Measurements from ENCODE around the gene GRK3. TPM values are rescaled to one million over a fixed set of nuclear protein-coding genes. Genes with fewer than 3 reads are reported as not detected.
A peak's percentile ranks its signal among the peaks of the same experiment; 100 is the strongest.
"Not testable (repeated sequence)": the region's sequence is repeated elsewhere in the genome, so short reads cannot be mapped to it uniquely, and the experiment has no call there.

GRK3 gene
- total RNA-seq, 1 experiment from 2014 or later, result 17.0 TPM

DNA sequence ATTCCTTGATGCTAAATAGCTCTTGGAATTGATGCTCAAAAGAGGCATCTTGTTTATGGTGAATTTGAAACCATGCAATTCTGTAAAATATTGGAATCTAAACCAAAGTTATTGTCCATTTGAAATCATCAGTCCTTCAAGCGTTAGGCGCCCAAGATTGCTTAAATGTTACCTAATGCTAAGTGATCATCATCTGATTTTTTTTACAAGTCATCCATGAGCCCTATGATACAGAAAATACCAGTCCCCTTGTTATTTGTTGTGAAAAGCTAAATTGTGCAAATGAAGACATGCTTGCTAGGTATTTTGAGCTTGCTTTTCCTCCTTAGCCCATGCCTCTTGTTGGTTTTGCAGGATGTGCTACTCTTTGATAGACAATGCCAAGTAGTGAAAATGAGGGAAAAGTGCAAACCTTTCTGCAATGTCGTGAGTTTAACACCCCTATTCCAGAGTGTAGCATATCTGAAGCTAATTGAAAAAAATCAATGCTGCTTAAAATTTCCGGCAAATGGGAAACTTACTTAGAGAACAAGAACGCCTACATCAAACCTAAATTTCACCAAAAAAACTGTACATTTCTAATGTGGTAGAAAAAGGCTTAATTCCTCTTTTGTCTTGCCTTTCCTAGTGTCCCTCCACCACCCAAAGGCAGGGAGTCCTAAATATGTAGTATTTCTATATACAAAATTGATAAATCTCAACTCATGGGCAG, 1.9 kb downstream of the GRK3 start:
- in situ Hi-C loops (cut with HindIII; ENCODE audit: low pct_unique_long_range_greater_than_20kb, low sequenced_read_pairs), result no loop called here
- DNase-seq (ENCODE audit: low read depth, low spot score), result no peak

DNA sequence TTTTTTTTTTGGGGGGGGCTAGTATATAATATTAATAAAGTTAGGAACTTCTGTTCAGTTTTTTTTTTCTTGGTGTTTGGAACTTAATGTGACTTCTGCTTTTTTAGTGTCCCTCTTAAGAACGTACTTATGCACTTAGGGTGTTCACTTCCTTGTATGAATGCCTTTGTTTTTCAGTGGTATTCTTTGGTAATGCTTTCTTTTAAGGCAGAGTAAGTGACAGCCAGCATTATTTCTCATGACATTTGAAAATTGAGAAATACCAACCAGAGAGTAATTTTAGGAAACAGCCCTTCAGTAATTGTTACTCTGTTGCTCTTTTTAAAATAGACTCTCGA, 2.4 kb downstream of the GRK3 start:
- DNase-seq (ENCODE audit: low read depth, low spot score), result no peak
- in situ Hi-C loops (cut with HindIII; ENCODE audit: low pct_unique_long_range_greater_than_20kb, low sequenced_read_pairs), result no loop called here

DNA sequence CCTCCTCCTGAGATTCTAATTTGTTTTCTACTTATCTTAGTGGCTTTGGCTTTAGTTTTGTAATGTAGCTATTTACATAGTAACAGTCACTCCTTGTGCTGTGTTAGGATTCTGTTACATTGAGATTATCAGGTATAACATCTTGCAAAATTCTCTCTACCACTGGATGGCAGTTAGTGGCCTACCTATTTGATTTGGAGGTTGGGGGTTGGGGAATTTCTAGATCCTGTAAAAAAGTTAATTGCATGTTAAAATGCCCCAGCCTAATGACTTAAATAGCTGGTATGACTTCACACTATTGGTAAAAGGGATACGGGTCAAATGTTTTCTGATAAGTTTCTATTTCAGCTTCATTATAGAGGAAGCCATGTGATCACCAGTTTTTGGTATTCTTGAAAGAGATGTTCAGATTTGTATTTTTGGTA, 2.8 kb downstream of the GRK3 start:
- DNase-seq (ENCODE audit: low read depth, low spot score), result peak; percentile 20
- in situ Hi-C loops (cut with HindIII; ENCODE audit: low pct_unique_long_range_greater_than_20kb, low sequenced_read_pairs), result no loop called here

DNA sequence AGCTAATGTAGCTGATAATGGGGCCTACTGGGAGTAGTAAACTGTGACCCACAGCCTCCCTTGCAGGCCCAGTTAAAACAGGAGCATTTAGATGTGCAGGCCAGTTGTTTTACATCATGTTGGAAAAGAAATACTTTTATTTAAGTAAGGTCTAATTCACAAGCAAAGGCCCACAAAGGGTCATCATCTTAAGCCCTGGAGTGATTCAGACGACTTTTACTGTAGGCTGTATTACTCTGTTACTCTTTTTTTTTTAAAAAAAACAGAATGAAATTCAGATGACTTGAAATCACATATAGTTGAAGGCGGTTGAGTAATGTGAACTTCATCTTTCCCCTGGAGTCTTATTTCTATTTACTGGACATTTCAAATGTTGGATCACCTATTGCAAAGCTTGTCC, 3.6 kb downstream of the GRK3 start:
- in situ Hi-C loops (cut with HindIII; ENCODE audit: low pct_unique_long_range_greater_than_20kb, low sequenced_read_pairs); DNase-seq (ENCODE audit: low read depth, low spot score): not testable (repeated sequence)

DNA sequence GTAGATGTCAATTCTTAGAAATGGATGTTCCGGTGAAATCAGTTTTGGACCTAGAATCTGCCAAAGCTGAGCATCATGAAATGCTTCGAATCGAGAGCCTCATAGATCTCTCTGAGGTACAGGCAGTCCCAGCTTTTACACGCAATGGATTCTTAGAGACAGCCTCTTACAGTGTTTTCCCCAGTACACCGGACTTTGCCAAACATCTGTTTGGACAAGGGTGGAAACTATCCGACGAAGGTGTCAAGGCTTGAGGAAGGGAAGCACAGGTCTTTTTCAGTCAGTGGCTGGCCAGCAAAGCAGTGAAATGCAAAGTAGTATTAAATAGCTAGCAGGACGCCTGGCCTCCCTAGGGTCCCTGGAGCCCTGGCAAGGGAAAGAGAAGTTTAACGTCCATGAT, 4.9 kb downstream of the GRK3 start:
- no peak for DNase-seq (ENCODE audit: low read depth, low spot score)
- in situ Hi-C loops (cut with HindIII; ENCODE audit: low pct_unique_long_range_greater_than_20kb, low sequenced_read_pairs), result no loop called here

DNA sequence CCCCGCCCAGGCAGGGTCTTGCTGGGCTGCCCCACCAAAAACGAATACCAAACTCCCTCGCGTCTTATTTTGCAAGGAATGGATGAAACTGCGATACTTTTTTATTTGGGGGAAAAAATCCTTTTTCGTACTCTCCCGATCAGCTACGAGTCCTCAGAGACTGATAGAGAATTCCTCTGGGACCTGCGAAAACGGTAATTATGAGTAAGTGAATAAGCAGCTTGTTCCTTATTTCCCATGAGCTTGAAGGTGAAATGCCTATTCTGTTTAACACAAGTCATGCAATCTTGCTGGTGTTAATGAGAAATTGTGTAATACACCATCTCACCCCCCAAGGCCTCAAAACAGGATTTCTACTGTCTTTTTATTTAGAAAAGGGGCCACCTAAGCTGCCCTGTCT, 5.5 kb downstream of the GRK3 start:
- DNase-seq (ENCODE audit: low read depth, low spot score), result no peak
- in situ Hi-C loops (cut with HindIII; ENCODE audit: low pct_unique_long_range_greater_than_20kb, low sequenced_read_pairs), result no loop called here

DNA sequence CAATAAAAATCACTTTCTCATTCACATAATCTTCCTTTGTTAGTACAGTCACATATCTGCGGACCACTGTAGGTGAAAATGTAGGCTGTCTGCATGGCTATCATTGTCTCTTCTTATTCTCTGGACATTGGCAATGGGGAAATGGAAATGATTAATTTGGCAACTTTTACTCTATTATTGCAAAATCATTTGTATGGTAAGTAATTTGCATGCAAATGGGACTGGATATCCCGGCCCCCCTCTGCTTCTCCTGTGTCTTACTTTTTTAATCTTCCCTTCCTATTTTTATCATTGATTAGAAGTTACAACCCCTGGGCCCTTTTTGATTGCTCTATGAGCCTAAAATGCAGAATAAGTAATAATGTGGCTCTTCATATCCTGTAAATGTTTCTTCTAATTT, 6.0 kb downstream of the GRK3 start:
- in situ Hi-C loops (cut with HindIII; ENCODE audit: low pct_unique_long_range_greater_than_20kb, low sequenced_read_pairs), result no loop called here

DNA sequence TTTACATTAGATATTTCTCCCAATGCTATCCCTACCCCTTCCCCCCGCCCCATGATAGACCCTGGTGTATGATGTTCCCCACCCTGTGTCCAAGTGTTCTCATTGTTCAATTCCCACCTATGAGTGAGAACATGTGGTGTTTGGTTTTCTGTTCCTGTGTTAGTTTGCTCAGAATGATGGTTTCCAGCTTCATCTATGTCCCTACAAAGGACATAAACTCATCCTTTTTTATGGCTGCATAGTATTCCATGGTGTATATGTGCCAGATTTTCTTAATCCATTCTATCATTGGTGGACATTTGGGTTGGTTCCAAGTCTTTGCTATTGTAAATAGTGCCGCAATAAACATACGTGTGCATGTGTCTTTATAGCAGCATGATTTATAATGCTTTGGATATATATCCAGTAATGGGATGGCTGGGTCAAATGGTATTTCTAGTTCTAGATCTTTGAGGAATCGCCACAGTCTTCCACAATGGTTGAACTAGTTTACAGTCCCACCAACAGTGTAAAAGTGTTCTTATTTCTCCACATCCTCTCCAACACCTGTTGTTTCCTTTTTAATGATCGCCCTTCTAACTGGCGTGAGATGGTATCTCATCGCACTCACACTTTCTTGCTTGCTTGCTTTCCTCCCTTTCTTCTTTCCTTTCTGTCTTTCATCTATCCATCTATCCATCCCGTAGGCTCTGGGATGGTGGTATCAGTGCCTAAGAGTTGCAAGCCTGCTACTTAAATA, 7.7 kb downstream of the GRK3 start:
- in situ Hi-C loops (cut with HindIII; ENCODE audit: low pct_unique_long_range_greater_than_20kb, low sequenced_read_pairs); DNase-seq (ENCODE audit: low read depth, low spot score): not testable (repeated sequence)

More for the DNA sequence above, 6.0 kb downstream of the GRK3 start:
- no peak for DNase-seq (ENCODE audit: low read depth, low spot score)

DNA sequence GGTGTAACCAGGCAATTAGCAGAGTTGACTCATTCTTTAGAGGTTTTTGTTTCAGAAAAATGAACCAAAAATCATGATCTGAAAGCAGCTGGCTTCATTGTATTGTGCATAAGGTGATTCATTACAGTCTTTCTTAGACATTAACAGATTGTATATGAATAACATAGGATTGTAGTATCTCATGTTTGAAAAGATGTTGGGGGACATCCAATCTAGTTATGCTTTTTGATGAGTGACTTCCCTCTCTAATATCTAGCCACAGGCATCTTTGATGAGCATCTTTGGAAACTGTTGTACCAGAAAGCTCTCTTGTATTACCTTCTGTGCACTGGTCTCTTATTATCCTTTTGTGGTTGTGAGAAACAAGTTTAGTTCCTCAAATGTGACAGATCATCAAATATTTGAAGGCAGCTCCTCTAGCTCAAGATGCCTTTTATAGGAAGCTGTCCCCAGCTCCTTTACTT, 8.3 kb downstream of the GRK3 start:
- in situ Hi-C loops (cut with HindIII; ENCODE audit: low pct_unique_long_range_greater_than_20kb, low sequenced_read_pairs), result no loop called here
- no peak for DNase-seq (ENCODE audit: low read depth, low spot score)

DNA sequence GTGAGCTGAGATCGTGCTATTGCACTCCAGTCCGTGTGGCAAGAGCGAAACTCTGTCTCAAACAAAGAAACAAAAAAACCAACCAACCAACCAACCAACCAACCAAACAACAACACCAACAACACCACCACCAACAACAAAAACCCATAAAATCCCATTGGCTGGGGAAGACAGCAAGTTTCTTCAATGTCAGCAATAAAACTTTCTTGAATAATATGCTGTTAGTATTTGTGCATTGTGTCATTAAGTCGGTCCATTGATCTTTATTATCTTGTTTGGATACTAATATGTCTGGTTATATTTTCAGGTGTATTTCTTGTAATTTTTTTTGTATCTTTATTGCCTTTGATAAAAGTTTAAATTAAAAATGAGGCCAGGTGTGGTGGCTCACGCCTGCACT, 9.4 kb downstream of the GRK3 start:
- in situ Hi-C loops (cut with HindIII; ENCODE audit: low pct_unique_long_range_greater_than_20kb, low sequenced_read_pairs), result no loop called here
- no peak for DNase-seq (ENCODE audit: low read depth, low spot score)

DNA sequence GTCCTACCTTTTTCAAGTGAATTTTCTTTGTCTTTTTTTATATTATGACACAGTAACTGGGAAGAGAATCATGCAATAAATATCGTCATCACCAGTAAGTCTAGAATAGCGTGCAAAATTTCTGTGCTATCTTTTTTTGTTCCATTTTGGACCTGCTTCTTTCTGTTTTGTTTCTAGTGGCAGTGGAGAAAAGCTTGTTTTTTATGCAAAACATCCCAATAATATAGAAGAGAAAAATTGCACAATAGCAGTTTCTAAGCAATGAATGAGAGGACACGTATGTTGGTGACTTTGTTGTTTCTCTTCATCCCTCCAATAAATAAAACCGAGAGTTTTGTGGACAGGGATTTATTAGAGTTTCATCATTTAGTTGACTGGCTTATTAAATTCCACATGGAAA, 10.3 kb downstream of the GRK3 start:
- DNase-seq (ENCODE audit: low read depth, low spot score), result no peak
- in situ Hi-C loops (cut with HindIII; ENCODE audit: low pct_unique_long_range_greater_than_20kb, low sequenced_read_pairs), result no loop called here

DNA sequence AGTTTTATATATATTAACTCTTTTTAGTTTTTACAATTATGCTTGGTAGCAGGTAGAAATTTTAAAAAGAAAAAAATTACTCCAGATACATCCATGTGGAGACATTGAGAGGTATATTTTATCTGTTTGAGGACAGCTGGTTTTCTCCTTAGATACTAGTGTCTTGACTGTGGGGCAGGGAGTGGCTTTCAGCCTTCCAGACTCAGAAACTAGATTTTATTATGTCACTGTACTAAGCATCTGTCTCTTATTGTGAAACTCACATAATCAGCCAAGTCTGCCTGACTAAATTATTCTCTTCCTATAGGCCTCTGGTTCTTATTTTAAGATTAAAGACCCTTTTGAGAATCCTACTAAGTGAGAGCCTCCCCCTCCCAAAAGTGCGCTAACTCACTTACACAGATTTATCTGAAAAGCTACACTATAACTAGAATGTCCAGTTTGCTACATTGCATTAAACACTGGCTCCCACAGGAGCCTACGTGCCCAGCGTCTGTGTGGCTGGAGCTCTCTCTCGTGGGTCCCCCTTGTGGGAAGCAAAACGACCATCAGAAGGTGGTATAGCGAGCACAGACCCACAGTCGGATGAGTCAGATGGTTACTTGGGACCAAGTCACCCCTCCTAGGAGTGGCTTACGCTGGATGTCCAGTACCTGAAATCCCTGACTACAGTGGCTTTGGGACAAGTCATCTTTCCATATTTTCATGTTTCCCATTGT, 11.4 kb downstream of the GRK3 start:
- DNase-seq (ENCODE audit: low read depth, low spot score); in situ Hi-C loops (cut with HindIII; ENCODE audit: low pct_unique_long_range_greater_than_20kb, low sequenced_read_pairs): not testable (repeated sequence)

DNA sequence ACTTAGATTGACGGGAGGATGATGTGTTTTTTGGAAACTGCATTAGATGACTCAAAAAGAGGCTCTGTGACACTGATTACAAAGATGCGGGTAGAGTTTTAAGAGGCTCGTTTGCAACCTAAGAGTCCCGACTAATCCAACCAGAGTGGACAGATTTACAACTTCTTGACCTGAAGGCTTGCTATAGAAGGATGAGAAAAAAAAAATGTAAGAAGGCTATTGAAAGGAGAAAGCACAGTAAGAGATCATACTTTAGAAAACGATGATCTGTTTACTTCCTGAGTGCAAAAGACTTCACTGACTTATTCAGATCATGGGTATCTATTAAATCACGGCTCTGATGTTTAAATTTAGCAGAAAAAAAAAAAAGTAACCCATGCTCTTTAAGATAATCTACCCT, 17.0 kb downstream of the GRK3 start:
- DNase-seq (ENCODE audit: low read depth, low spot score); in situ Hi-C loops (cut with HindIII; ENCODE audit: low pct_unique_long_range_greater_than_20kb, low sequenced_read_pairs): not testable (repeated sequence)

DNA sequence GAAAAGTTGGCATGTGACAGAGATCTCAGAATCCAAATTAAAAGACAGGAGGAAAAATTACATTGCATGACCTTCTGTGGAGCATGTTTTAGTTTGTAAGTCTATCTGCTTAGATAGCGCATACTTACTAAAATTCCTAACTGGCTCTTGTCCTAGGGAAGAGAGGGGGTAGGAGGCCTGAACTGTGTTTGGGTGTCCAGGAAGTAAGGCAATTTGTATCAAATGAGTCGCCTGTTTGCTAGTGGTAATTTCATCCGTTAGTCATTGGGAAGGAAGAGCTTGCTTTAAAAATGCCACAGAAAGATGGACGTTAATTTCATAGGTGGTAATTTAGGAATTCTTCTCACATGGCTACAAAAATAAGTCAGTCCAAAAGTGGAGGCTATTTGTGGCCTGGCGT, 18.5 kb downstream of the GRK3 start:
- DNase-seq (ENCODE audit: low read depth, low spot score), result no peak
- in situ Hi-C loops (cut with HindIII; ENCODE audit: low pct_unique_long_range_greater_than_20kb, low sequenced_read_pairs), result no loop called here

DNA sequence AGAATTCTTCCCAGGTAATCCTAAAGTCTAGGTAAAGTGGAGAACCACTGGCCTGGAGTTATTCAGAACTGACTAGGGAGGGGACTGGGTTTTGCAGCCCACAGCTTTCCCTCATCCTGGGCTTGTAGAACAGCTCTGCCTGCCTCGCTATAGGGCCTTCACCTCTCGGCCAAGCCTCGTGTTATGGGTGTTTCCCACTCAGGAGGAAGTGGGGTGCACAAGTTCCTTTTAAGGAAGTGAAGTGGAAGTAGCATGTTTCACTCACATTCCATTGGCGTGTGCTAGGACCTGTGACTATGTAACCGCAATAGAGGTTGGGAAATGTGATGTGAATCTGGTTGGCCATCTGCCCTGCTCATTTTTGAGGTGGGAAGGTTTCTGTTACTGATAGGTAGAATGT, 20.5 kb downstream of the GRK3 start:
- in situ Hi-C loops (cut with HindIII; ENCODE audit: low pct_unique_long_range_greater_than_20kb, low sequenced_read_pairs); DNase-seq (ENCODE audit: low read depth, low spot score): not testable (repeated sequence)

DNA sequence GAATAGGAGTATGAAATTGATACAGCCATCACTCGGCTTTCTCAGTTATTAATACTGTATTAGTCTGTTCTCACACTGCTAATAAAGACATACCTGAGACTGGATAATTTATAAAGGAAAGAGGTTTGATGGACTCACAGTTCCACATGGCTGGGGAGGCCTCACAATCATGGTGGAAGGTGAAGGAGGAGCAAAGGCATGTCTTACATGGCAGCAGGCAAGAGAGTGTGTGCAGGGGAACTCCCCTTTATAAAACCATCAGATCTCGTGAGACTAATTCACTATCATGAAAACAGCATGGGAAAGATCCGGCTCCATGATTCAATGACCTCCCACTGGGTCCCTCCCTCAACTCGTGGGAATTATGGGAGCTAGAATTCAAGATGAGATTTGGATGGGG, 25.2 kb downstream of the GRK3 start:
- in situ Hi-C loops (cut with HindIII; ENCODE audit: low pct_unique_long_range_greater_than_20kb, low sequenced_read_pairs); DNase-seq (ENCODE audit: low read depth, low spot score): not testable (repeated sequence)

DNA sequence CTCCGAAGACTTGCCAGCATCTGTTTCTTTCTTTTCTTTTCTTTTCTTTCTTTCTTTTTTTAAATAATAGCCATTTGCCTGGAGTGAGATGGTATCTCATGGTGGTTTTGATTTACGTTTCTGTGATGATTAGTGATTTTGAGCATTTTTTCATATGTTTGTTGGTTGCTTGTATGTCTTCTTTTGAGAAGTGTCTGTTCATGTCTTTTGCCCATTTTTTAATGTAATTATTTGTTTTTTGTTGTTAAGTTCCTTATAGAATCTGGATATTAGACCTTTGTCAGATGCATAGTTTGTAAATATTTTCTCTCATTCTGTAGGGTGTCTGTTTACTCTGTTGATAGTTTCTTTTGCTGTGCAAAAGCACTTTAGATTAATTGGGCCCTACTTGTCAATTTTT, 28.8 kb downstream of the GRK3 start:
- DNase-seq (ENCODE audit: low read depth, low spot score); in situ Hi-C loops (cut with HindIII; ENCODE audit: low pct_unique_long_range_greater_than_20kb, low sequenced_read_pairs): not testable (repeated sequence)

DNA sequence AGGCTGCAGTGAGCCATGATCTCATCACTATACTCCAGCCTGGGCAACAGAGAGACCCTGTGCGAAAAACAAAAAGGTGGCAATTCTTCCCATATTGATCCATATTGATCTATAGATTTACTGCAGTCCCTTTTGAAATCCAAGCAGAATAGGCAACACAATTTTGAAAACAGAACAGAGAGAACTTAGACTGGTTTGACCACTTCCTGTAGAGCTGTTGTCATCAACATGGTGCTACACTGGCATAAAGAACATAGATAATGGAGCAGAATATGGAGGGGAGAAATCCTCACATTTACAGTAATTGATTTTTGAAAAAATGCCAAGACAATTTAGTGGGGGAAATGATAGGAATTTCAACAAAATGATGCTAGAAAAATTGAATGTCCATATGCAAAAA, 34.1 kb downstream of the GRK3 start:
- DNase-seq (ENCODE audit: low read depth, low spot score), result no peak
- in situ Hi-C loops (cut with HindIII; ENCODE audit: low pct_unique_long_range_greater_than_20kb, low sequenced_read_pairs), result no loop called here

DNA sequence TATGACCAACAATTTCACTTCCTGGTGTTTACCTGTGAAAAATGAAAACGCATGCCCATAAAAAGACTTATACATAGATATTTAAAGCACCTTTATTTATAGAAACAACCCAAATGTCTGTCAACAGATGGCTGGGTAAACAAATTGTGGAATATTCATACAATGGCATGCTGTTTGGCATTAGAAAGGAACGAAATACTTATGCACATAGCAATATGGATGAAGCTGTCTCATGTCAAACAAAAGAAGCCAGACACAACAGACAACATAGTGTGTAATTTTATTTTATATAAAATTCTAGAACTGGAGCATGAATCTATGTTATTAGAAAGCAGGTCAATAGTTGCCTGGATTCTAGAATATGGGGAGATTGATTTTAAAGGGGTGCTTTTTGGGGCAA, 38.0 kb downstream of the GRK3 start:
- in situ Hi-C loops (cut with HindIII; ENCODE audit: low pct_unique_long_range_greater_than_20kb, low sequenced_read_pairs), result no loop called here
- DNase-seq (ENCODE audit: low read depth, low spot score), result no peak

Measured in SK-MEL-5 (cell line).